Colon (tissue), 2 donors: ENCODE results near the gene EFCAB8.
"Not testable (repeated sequence)": the region's sequence is repeated elsewhere in the genome, so short reads cannot be mapped to it uniquely, and the experiment has no call there.

Experiments used
- FAIRE-seq: peaks from 2 replicates; lab custom pipeline; 2012; peaks lifted over from hg19 to GRCh38; lab: Jason Lieb, UNC
- donor health status: control.
- donor health status: control.

EFCAB8 gene

GRCh38 chr20:32957459-32957858, 98.7 kb downstream of the EFCAB8 start:
- no peak for FAIRE-seq

DNA sequence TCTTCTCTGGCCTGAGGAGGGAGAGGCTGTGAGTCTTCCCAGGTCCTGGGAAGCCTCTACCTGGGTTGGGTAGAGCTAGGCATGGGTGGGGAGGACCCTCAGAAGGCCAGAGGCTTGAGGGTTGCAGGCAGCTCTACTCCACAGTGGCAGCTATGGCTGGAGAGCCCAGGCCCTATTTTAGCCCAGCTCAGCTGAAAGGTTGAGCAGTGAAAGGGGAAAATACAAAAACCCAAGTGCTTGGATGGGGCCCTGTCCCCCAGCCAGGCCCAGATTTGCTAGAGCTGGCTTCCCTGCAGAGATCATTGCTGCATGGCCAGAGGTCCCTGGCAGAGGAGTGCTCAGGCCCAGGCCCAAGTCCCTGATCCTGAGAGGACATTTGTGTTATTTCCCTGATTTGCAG, 99.9 kb downstream of the EFCAB8 start:
- no peak for FAIRE-seq

DNA sequence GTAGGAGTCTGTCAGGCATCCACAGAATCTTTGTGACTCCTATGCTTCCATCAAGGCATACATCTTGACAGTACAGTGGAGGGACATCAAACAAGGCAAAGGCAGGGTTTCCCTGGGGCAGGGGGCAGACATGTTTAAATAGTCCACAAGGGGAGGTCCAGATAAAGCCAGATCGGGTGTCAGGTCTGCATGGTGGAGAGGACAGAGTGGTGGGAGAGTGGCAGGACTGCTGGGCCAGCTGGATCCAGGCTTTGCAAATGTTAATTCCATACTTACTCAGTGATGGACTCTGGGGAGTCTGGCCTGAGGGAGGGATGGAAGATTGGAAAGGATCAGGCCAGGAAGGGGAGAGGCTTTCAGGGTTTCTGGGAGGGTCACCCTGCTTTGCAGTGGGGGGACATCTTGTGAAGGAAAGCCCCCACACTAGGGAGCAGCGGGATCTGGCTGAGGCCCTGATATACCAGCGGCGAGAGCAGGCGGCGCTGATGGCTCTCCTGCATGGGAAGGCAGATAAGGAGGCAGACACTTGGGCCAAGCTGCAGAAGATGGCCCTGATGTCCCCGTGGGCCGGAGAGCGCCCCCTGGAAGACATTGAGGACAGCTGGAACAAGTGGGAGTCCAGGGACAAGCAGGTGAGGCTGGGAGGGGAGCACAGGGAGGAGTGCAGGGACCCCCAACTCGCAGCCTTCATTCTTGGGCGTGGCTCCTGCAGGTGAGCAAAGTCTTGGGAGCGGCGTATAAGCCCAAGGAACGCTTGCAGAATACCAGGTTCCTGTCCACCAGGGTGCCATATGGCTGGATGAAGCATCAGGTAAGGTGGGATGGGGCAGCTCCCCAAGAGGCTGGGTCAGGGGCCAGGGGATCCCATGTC, 100.9 kb downstream of the EFCAB8 start:
- no peak for FAIRE-seq

DNA sequence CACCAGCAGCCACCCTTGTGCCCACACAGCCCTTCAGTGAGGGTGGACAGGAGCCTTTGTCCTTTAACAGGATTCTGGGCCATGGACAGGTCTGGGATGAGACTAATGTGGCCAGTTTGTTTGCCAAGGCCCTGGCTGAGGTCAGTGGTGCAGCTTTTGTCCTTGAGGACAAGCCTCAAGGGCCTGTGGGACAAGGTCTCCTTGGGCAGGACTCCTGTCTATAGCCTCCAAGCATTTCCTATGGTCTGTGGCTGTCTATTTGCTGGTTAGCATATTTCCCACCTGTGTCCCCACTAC, 101.4 kb downstream of the EFCAB8 start:
- no peak for FAIRE-seq

DNA sequence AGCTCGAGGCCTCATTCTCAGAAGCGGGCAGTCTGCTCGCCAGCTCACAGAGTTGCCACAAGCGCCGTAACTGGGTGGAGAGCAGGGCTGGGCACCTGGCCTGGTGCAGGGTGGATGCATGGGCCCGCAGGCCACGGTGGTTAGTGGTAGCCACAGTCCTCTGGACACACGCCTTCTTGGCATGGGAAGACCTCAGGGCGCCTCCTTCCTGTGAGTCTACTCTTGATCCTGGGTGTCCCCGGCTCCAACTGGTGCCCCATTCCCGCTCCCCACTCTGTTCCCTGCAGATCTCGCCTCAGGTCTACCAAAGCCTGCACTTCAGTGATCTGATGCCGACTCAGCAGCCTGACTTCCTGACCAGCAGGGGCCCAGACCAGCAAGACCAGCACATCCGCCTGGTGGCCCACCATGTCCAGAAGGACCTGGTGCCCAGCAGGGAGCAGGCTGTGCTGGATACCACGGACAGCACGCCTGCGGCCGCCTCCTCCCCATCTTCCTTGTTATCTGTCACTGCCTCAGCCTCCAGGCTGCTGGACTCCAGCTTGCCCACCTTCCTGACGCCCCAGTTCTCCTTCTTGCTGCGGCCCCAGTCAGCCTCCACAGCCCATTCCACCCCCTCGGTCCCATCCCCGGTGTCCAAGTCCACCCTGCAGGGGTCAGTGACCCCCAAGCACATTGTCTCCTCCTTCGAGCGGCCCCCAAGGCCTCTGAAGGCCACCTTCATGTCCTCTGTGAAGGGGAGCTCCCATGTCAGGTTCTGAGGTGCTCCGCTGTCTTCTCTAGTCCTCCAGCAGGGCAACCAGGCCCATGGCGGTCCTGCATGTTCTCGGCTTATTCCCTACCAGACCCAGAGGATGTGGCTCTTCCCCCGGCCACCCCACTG, 102.4 kb downstream of the EFCAB8 start:
- no peak for FAIRE-seq

DNA sequence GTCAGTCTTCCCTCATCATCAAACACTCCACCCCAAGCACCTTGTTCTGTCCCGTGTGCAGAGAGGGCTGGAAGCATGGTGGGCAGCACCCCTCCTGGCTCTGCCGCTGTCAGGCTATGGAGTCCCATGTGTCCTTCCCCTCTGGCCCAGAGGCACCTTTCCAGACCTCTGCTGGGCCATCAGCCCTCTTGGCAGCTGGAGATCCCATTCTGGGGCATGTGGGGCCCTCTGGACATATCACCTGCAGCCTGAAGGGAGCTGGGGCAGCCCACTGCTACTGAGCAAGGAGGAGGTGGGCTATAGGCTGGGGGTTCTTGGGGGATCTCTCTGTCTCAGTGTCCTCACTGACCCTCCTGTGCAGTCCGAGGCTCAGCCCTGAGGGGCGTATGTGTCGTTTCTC, 103.3 kb downstream of the EFCAB8 start:
- FAIRE-seq: no peak

- not testable (repeated sequence) for FAIRE-seq
Measured at GRCh38 chr20:32962646-32963045, 103.9 kb downstream of the EFCAB8 start.

GRCh38 chr20:32963176-32963575, 104.5 kb downstream of the EFCAB8 start:
- no peak for FAIRE-seq

DNA sequence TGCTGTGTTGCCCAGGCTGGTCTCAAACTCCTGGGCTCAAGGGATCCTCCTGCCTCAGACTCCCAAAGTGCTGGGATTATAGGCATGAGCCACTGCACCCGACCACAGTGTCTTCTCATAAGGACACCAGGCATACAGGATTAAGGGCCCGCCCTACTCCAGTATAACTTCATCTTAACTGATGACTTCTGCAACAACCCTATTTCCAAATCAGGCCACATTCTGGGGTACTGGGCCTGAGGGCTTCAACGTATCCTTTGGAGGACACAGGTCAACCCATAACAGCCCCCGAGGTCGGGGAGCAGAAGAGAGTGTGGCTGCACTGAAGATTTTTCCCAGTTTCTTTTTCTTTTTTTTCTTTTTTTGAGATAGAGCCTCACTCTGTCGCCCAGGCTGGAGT, 105.9 kb downstream of the EFCAB8 start:
- no peak for FAIRE-seq

GRCh38 chr20:32965115-32965514, 106.4 kb downstream of the EFCAB8 start:
- no peak for FAIRE-seq

- no peak for FAIRE-seq
Measured at GRCh38 chr20:32965581-32966373, 107.1 kb downstream of the EFCAB8 start.

DNA sequence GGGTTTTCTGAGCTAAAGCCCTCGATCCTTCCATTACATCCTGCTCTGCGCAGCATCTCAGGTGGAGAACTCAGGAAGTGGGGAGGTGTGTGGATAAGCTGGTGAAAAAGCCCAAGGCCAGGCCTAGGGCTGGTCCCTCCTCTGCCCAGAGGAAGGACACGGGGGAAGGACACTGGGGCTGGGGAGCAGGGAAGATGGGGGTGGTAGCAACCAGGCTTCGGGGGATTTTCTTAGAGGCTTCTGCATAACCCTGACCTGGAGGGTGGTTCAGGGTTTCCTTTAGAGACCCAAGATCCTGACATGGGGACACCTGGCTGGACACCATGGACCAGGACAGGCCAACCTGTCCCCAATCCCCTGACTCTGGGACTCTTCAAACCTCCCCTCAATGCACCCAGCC, 107.7 kb downstream of the EFCAB8 start:
- FAIRE-seq: no peak

DNA sequence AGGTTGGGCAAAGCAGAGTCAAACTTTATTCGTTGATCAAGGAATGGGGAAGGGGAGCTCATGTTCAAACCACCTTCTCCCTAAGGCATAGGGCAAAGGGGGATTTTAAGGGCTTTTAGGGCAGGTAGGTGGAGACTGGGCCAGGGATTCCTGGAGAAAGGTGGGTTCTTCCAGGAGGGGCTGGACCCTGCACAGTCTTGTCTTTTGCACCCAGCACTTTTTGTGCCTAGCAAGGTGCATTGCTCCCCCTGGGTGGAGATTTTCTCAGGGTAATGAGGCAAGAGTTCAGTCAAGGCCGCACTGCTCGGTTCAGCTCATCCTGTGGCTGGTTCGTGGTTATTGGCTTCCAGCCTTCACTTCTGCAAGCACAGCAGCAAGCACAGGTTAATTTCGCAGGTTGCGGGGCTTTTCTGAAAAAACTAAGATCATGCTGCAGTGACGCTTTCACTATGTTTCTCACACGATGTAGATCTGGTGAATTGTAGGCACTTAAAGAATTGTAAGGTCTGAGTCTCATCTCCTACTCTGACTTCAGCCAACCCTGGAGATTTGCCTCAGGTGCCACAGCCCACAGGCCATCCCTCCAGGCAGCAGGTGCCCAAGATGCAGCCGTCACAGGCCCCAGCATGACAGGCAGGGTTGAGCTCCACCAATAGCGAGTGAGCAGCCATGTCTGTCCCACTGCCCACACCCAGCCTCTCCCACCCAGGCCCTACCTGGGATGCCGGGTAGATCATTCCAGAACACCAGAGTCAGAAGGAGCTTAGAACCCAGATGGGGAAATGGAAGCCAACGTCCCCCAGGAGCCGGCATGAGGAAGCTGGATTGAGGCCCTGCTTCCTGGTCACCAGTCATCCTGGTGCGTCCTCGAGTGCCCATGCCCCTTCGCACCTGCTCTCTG, 108.4 kb downstream of the EFCAB8 start:
- no peak for FAIRE-seq

DNA sequence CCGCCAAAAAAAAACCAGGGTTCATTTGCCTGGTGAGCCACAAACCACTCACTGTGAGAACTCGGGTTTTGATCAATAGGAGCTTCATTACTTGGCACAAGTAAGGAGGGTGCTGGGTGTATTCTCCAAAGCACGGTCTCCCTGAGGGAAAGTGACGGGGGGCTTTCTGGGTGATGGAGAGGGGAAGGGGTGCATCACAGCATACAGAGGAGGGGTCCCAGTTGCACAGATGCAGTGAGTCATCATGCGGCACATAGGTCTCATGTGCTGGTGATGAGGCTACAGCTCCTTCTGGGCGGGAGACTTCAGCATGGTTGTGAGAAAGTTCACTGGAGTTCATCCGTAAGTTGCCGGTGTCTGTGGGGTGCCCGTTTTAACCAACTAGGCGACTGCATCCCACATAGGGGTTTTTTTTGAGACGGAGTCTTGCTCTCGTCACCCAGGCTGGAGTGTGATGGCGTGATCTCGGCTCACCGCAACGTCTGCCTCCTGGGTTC, 109.3 kb downstream of the EFCAB8 start:
- no peak for FAIRE-seq

DNA sequence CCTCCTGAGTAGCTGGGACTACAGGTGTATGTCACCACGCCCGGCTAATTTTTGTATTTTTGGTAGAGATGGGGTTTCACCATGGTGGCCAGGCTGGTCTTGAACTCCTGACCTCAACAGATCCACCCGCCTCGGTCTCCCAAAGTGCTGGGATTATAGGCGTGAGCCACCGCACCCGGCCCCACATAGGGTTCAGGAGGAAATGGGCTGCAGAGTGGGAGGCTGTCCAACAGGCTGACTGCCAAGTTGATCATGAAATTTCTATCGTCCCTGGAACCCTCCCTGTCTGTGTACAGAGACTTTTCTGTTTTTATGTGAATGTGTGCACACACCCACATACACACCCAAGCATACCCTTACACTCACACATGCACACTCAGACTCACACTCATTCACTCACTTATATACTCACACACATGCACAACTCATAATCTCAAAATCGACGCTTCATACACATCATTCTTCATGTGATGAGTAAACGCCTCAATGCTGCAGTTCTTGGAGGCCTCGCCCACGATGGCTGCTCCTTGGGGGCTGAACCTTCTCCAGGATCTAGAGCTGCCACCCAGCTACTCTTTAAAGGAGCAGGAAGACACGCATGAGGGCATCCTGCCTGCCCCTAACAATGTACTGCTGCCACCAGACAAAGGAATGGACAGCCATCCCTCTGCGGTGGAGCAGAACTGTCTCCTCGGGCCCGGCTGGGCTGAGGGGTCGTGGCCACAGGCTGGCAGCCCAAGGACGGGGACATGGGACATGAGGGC, 109.9 kb downstream of the EFCAB8 start:
- no peak for FAIRE-seq

GRCh38 chr20:32969356-32970114, 110.8 kb downstream of the EFCAB8 start:
- FAIRE-seq: no peak

- FAIRE-seq: no peak
Measured at GRCh38 chr20:32970115-32970972, 111.6 kb downstream of the EFCAB8 start.

DNA sequence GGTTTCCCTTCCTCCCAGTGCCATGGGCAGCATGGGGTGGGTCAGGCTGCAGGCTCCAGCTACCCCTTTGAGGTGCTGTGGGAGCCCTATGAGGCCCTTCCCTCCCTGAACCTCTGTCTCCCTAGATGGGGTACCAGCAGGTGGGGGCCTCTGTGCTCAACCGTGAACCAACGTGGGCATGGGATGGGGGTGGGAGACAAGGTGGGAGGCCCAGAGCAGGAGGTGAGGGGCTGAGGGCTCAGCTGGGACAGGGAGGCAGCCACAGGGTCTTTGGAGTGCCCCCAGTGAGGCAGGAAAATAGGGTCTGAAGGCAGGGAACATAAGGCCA, 112.2 kb downstream of the EFCAB8 start:
- no peak for FAIRE-seq

- no peak for FAIRE-seq
Measured at GRCh38 chr20:32971703-32972161, 113.0 kb downstream of the EFCAB8 start.
